Endothelial cell of umbilical vein (primary cell): ENCODE results near the gene PRKAR2B. TPM values are rescaled to one million over a fixed set of nuclear protein-coding genes. Genes with fewer than 3 reads are reported as not detected.

Experiments
- BruUV-seq: library from RNA; stranded (reverse); fragments of 400-500 nt; replicated peaks from 2 replicates; lab custom pipeline; 2021; lab: Mats Ljungman, UMichigan
- CTCF ChIA-PET: fragments of 300-600, 350-600 bp; sonication (Branson Sonifier 250); formaldehyde crosslinking; loops from one replicate; lab custom pipeline; 2021; ENCODE audit warnings: antibody characterized with exemption, inconsistent platforms; lab: Charles Lee
- POLR2A ChIA-PET: fragments of 300-600, 350-600 bp; sonication (Branson Sonifier 250); formaldehyde crosslinking; loops from one replicate; lab custom pipeline; 2021; ENCODE audit warnings: antibody characterized with exemption, inconsistent platforms; lab: Charles Lee
- DNase-seq: peaks from one replicate; pipeline ENCODE4 v3.0.0-alpha.2; 2011; ENCODE audit warnings: low read depth, low spot score
- FAIRE-seq: peaks from 2 replicates; lab custom pipeline; 2011; peaks lifted over from hg19 to GRCh38; lab: Jason Lieb, UNC
- H2AFZ ChIP-seq: 2 replicates; pipeline ENCODE4 v1.6.0; 2012; ENCODE audit warnings: low read depth, low read length, control low read depth, inconsistent platforms
- H3K27ac ChIP-seq: 2 replicates; pipeline ENCODE4 v1.5.1; 2011; ENCODE audit warnings: low read depth, mild to moderate bottlenecking, control low read depth, low read length, moderate library complexity; ENCODE audit not compliant: insufficient read depth
- H3K27me3 ChIP-seq, 2 experiments: 2 replicates each; pipeline versions ENCODE4 v1.6.0 to v1.6.1; 2011; ENCODE audit warnings: low read length in 2 of 2, mixed read lengths in 1 of 2; ENCODE audit not compliant: control insufficient read depth in 2 of 2, insufficient read depth in 2 of 2
- H3K36me3 ChIP-seq, 2 experiments: 2 replicates in 1 of 2; 3 replicates in 1 of 2; pipeline ENCODE4 v1.5.1; 2011; ENCODE audit warnings: low read length in 2 of 2, mild to moderate bottlenecking in 1 of 2, moderate library complexity in 1 of 2; ENCODE audit not compliant: control insufficient read depth in 2 of 2, insufficient read depth in 2 of 2; ENCODE audit errors: extremely low read depth in 1 of 2
- H3K4me1 ChIP-seq: 3 replicates; pipeline ENCODE4 v1.5.1; 2011; ENCODE audit warnings: mild to moderate bottlenecking, low read length; ENCODE audit not compliant: control insufficient read depth, insufficient read depth; ENCODE audit errors: extremely low read depth
- H3K4me2 ChIP-seq: 2 replicates; pipeline ENCODE4 v1.6.1; 2011; ENCODE audit warnings: low read length, control low read depth, mixed read lengths; ENCODE audit not compliant: insufficient read depth
- H3K4me3 ChIP-seq, 3 experiments: fragments of 200-600 bp in 1 of 3; sonication (generic), shearing (Covaris generic) in 1 of 3; replicated peaks in 1 of 3; 2 replicates each; pipeline ENCODE4 v1.5.1; 2011 to 2016; ENCODE audit warnings: control low read depth in 3 of 3, low read length in 3 of 3, mild to moderate bottlenecking in 2 of 3, inconsistent platforms in 1 of 3, low read depth in 1 of 3, moderate library complexity in 1 of 3; ENCODE audit not compliant: insufficient read depth in 1 of 3
- H3K79me2 ChIP-seq: 2 replicates; pipeline ENCODE4 v1.6.0; 2012; ENCODE audit warnings: low read length, inconsistent platforms; ENCODE audit not compliant: control insufficient read depth, insufficient read depth
- H3K9ac ChIP-seq: replicated peaks from 2 replicates; pipeline ENCODE3; 2011; ENCODE audit warnings: low read length, control low read depth; ENCODE audit not compliant: insufficient read depth; ENCODE audit errors: extremely low read depth
- H3K9me1 ChIP-seq: replicated peaks from 3 replicates; pipeline ENCODE4 v1.6.0; 2011; ENCODE audit warnings: mild to moderate bottlenecking, low read length; ENCODE audit not compliant: control insufficient read depth, insufficient read depth; ENCODE audit errors: extremely low read depth
- H3K9me3 ChIP-seq: replicated peaks from 2 replicates; pipeline ENCODE4 v1.5.1; 2012; ENCODE audit warnings: low read length, inconsistent platforms; ENCODE audit not compliant: control insufficient read depth, insufficient read depth
- H4K20me1 ChIP-seq: replicated peaks from 2 replicates; pipeline ENCODE3; 2011; ENCODE audit warnings: mild to moderate bottlenecking, low read length; ENCODE audit not compliant: control insufficient read depth, insufficient read depth; ENCODE audit errors: extremely low read depth
- EZH2 ChIP-seq: IDR thresholded peaks from 2 replicates; pipeline ENCODE4 v1.6.1; 2012; ENCODE audit warnings: borderline replicate concordance, low read depth, mild to moderate bottlenecking, moderate library complexity, low read length, inconsistent platforms; ENCODE audit not compliant: severe bottlenecking
- FOS ChIP-seq: IDR thresholded peaks from 2 replicates; pipeline ENCODE4 v1.6.1; 2011; ENCODE audit warnings: mild to moderate bottlenecking, low read length, moderate library complexity, borderline replicate concordance; ENCODE audit not compliant: insufficient read depth
- GATA2 ChIP-seq: IDR thresholded peaks from 2 replicates; pipeline ENCODE4 v1.7.0; 2011; ENCODE audit warnings: low read depth, mild to moderate bottlenecking, moderate library complexity, mixed read lengths, low read length; ENCODE audit not compliant: insufficient read length, insufficient read depth
- JUN ChIP-seq: IDR thresholded peaks from 2 replicates; pipeline ENCODE4 v1.6.1; 2011; ENCODE audit warnings: borderline replicate concordance, low read depth; ENCODE audit not compliant: insufficient read length, insufficient read depth
- MAX ChIP-seq: IDR thresholded peaks from 2 replicates; pipeline ENCODE4 v1.6.1; 2011; ENCODE audit not compliant: insufficient read depth, insufficient read length
- MYC ChIP-seq: IDR thresholded peaks from one replicate; pipeline ENCODE4 v1.6.1; 2011; ENCODE audit warnings: mild to moderate bottlenecking, low read depth, low read length
- POLR2A ChIP-seq: IDR thresholded peaks from 2 replicates; pipeline ENCODE4 v1.6.1; 2012; ENCODE audit warnings: low read depth, mild to moderate bottlenecking, control low read depth, low read length
- POLR2AphosphoS5 ChIP-seq: IDR thresholded peaks from 2 replicates; pipeline ENCODE4 v1.6.1; 2012; ENCODE audit warnings: low read depth, mild to moderate bottlenecking, control low read depth, low read length, moderate library complexity; ENCODE audit not compliant: insufficient read depth
- dilution Hi-C: fragments of 300-500 bp; cut with MboI; formaldehyde crosslinking; loops from one replicate; pipeline ENCODE4 v1.15.0; 2019; ENCODE audit warnings: low sequenced_read_pairs; ENCODE audit not compliant: extremely low pct_ligation_motif_present
- intact Hi-C: fragments of 100-400 bp; cut with micrococcal nuclease; formaldehyde crosslinking; loops from one replicate; pipeline ENCODE4 v1.10.0; 2022
- polyA plus RNA-seq, 4 experiments: library from polyadenylated mRNA; depleted of rRNA in 3 of 4; stranded (reverse) in 3 of 4; unstranded in 1 of 4; fragments of >200 nt; gene quantifications; 2 replicates each; pipeline versions ENCODE4 v1.2.1 to v1.2.3, GENCODE V29; 2011 to 2012; ENCODE audit warnings: missing spikeins in 1 of 4
- total RNA-seq: library from RNA; stranded (reverse); gene quantifications from 2 replicates; pipeline ENCODE4 v1.2.3, GENCODE V29; 2021
- TF ChIP-seq, protein P1 (sequence below), 2 donors: IDR thresholded peaks; 1 replicate in 1 of 2; 2 replicates in 1 of 2; pipeline ENCODE4 v1.5.1; 2011; ENCODE audit warnings: low read length in 2 of 2, mild to moderate bottlenecking in 2 of 2, moderate library complexity in 2 of 2, control low read depth in 1 of 2, inconsistent platforms in 1 of 2, low read depth in 1 of 2; ENCODE audit not compliant: insufficient read depth in 1 of 2; ENCODE audit errors: extremely low read depth in 1 of 2

The PRKAR2B gene
- total and polyA plus RNA-seq, 2 donors (not counting 3 experiments of a cell fraction or from before 2014, with no cell fraction given), result 10.7 to 39.8 TPM

GRCh38 chr7:107085180-107085579, 40.7 kb downstream of the PRKAR2B start:
- CTCF ChIA-PET, result interaction anchor here (0.6 kb wide), 1 partner anchor 35 kb away, joined by 4 read pairs; no protein-coding TSS in a partner anchor
- Histone ChIP-seq H3K9me3 (no peaks in the 10 kb centered on the region), H3K79me2 (peaks cover 20% of the 10 kb centered on the region), H3K27ac (no peak overlapping the region), H2AFZ (no peak overlapping the region), H3K36me3 (no peaks in the 10 kb centered on the region), H3K4me3 (no peak overlapping the region), H4K20me1 (no peaks in the 10 kb centered on the region), H3K9ac (no peak overlapping the region), H3K4me1 (peaks cover 10% of the 10 kb centered on the region), H3K27me3 (no peaks in the 10 kb centered on the region), H3K9me1 (no peaks in the 10 kb centered on the region), H3K4me2 (no peak overlapping the region)
- no TSS peak for BruUV-seq
- POLR2A ChIA-PET, result no interaction called here
- DNase-seq (no peak), FAIRE-seq (no peak)
- dilution Hi-C loops, result no loop called here
- no peak for TF ChIP-seq POLR2A
- no peak for TF ChIP-seq FOS
- TF ChIP-seq POLR2AphosphoS5, result no peak
- no peak for TF ChIP-seq EZH2
- TF ChIP-seq MAX, result no peak
- TF ChIP-seq, protein P1, sequence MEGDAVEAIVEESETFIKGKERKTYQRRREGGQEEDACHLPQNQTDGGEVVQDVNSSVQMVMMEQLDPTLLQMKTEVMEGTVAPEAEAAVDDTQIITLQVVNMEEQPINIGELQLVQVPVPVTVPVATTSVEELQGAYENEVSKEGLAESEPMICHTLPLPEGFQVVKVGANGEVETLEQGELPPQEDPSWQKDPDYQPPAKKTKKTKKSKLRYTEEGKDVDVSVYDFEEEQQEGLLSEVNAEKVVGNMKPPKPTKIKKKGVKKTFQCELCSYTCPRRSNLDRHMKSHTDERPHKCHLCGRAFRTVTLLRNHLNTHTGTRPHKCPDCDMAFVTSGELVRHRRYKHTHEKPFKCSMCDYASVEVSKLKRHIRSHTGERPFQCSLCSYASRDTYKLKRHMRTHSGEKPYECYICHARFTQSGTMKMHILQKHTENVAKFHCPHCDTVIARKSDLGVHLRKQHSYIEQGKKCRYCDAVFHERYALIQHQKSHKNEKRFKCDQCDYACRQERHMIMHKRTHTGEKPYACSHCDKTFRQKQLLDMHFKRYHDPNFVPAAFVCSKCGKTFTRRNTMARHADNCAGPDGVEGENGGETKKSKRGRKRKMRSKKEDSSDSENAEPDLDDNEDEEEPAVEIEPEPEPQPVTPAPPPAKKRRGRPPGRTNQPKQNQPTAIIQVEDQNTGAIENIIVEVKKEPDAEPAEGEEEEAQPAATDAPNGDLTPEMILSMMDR (IDR thresholded peaks at IDR 0.05; ENCODE audit: extremely low read depth in 1 of 2, insufficient read depth in 1 of 2, low read depth in 1 of 2, low read length in 2 of 2), result no peak
- intact Hi-C loops, result no loop called here

- no peak overlapping the region for H3K9ac ChIP-seq
- no peak overlapping the region for H3K4me2 ChIP-seq
- BruUV-seq, result no TSS peak
- no peak for DNase-seq
- intact Hi-C loops (no loop called here), dilution Hi-C loops (no loop called here)
- no peak for FAIRE-seq
- H2AFZ ChIP-seq, result no peak overlapping the region
- H3K27me3 ChIP-seq, result no peaks in the 10 kb centered on the region
- H3K36me3 ChIP-seq, result no peaks in the 10 kb centered on the region
- ChIA-PET CTCF (interaction anchor here (0.6 to 2.8 kb wide), 5 partner anchors 13 to 60 kb away, joined by 3 to 12 read pairs (median 4); no protein-coding TSS in a partner anchor), POLR2A (no interaction called here)
- TF ChIP-seq EZH2 (no peak), MYC (no peak), FOS (no peak), JUN (no peak), GATA2 (no peak), POLR2A (no peak), MAX (no peak), POLR2AphosphoS5 (no peak)
- TF ChIP-seq, protein P1 (IDR thresholded peaks at IDR 0.05; ENCODE audit: extremely low read depth in 1 of 2, insufficient read depth in 1 of 2, low read depth in 1 of 2, low read length in 2 of 2), result no peak
- no peak overlapping the region for H3K4me3 ChIP-seq
- no peaks in the 10 kb centered on the region for H4K20me1 ChIP-seq
- no peaks in the 10 kb centered on the region for H3K9me3 ChIP-seq
- peaks cover 25% of the 10 kb centered on the region for H3K79me2 ChIP-seq
- H3K9me1 ChIP-seq, result no peaks in the 10 kb centered on the region
- H3K27ac ChIP-seq, result no peak overlapping the region
- H3K4me1 ChIP-seq, result peaks cover 17% of the 10 kb centered on the region
These were observed 45.1 kb downstream of the PRKAR2B start for GRCh38 chr7:107089627-107090026.
